Mucosa of stomach (tissue), 1 donor: ENCODE data around the gene NUDT2.

Source experiments
- H3K27me3 ChIP-seq: one replicate; pipeline ENCODE4 v1.7.0; 2013; ENCODE audit warnings: mild to moderate bottlenecking, low read length; ENCODE audit not compliant: control insufficient read depth, insufficient read depth
- H3K36me3 ChIP-seq: one replicate; pipeline ENCODE4 v1.7.0; 2013; ENCODE audit warnings: low read length; ENCODE audit not compliant: control insufficient read depth, insufficient read depth
- H3K4me1 ChIP-seq: one replicate; pipeline ENCODE4 v1.7.0; 2013; ENCODE audit warnings: mild to moderate bottlenecking, low read length; ENCODE audit not compliant: control insufficient read depth, insufficient read depth
- H3K4me3 ChIP-seq: one replicate; pipeline ENCODE4 v1.7.0; 2013; ENCODE audit warnings: low read length
- H3K9ac ChIP-seq: one replicate; pipeline ENCODE4 v1.7.0; 2013; ENCODE audit warnings: mild to moderate bottlenecking, low read length, moderate library complexity
- H3K9me3 ChIP-seq: one replicate; pipeline ENCODE4 v1.7.0; 2013; ENCODE audit warnings: mild to moderate bottlenecking, low read length, moderate library complexity; ENCODE audit not compliant: control insufficient read depth
- donor health status: Pancreatic carcinoma.

The NUDT2 gene

GRCh38 chr9:34374905-34375552 lies 45.7 kb downstream of the NUDT2 start:
- peaks cover 3% of the 10 kb centered on the region for H3K36me3 ChIP-seq
- H3K9me3 ChIP-seq: no peaks in the 10 kb centered on the region
- H3K9ac ChIP-seq: peak overlapping the region; percentile 79
- H3K27me3 ChIP-seq: no peaks in the 10 kb centered on the region
- H3K4me3 ChIP-seq: peak overlapping the region; percentile 61
- H3K4me1 ChIP-seq: peaks cover 38% of the 10 kb centered on the region

GRCh38 chr9:34375901-34376595 lies 46.7 kb downstream of the NUDT2 start:
- Histone ChIP-seq H3K27me3 (no peaks in the 10 kb centered on the region), H3K4me3 (peak overlapping the region; percentile 61), H3K4me1 (peaks cover 45% of the 10 kb centered on the region), H3K36me3 (no peaks in the 10 kb centered on the region), H3K9ac (peak overlapping the region; percentile 79), H3K9me3 (no peaks in the 10 kb centered on the region)

GRCh38 chr9:34376596-34377403 lies 47.4 kb downstream of the NUDT2 start, which contains the start of gene MYORG:
Gene MYORG (minus strand): TSS chr9:34376898. CDS start chr9:34372943, 3,955 bp downstream.
- peaks cover 51% of the 10 kb centered on the region for H3K4me1 ChIP-seq

GRCh38 chr9:34377404-34377746 lies 48.0 kb downstream of the NUDT2 start:
- H3K36me3 ChIP-seq: no peaks in the 10 kb centered on the region
- H3K27me3 ChIP-seq: no peaks in the 10 kb centered on the region
- H3K4me1 ChIP-seq: peaks cover 51% of the 10 kb centered on the region
- H3K9ac ChIP-seq: peak overlapping the region; percentile 79
- no peaks in the 10 kb centered on the region for H3K9me3 ChIP-seq
- peak overlapping the region; percentile 61 for H3K4me3 ChIP-seq

More at GRCh38 chr9:34376596-34377403, 47.4 kb downstream of the NUDT2 start, which contains the start of gene MYORG:
- Histone ChIP-seq H3K9ac (peak within 1 kb of the TSS; percentile 79), H3K4me3 (peak within 1 kb of the TSS; percentile 61), H3K27me3 (no peaks in the 10 kb centered on the region), H3K9me3 (no peaks in the 10 kb centered on the region), H3K36me3 (no peaks in the 10 kb centered on the region)

GRCh38 chr9:34378376-34379060 lies 49.1 kb downstream of the NUDT2 start:
- no peak overlapping the region for H3K9ac ChIP-seq
- H3K36me3 ChIP-seq: no peaks in the 10 kb centered on the region
- H3K9me3 ChIP-seq: no peaks in the 10 kb centered on the region
- no peaks in the 10 kb centered on the region for H3K27me3 ChIP-seq
- no peak overlapping the region for H3K4me3 ChIP-seq
- peaks cover 51% of the 10 kb centered on the region for H3K4me1 ChIP-seq

GRCh38 chr9:34379334-34380033 lies 50.1 kb downstream of the NUDT2 start:
- no peaks in the 10 kb centered on the region for H3K36me3 ChIP-seq
- H3K4me1 ChIP-seq: peaks cover 44% of the 10 kb centered on the region
- no peak overlapping the region for H3K9ac ChIP-seq
- H3K4me3 ChIP-seq: peak overlapping the region; percentile 3
- no peaks in the 10 kb centered on the region for H3K27me3 ChIP-seq
- H3K9me3 ChIP-seq: no peaks in the 10 kb centered on the region

GRCh38 chr9:34380034-34380510 lies 50.7 kb downstream of the NUDT2 start:
- no peaks in the 10 kb centered on the region for H3K9me3 ChIP-seq
- peak overlapping the region; percentile 31 for H3K9ac ChIP-seq
- H3K4me1 ChIP-seq: peaks cover 38% of the 10 kb centered on the region
- H3K36me3 ChIP-seq: no peaks in the 10 kb centered on the region
- no peak overlapping the region for H3K4me3 ChIP-seq
- H3K27me3 ChIP-seq: no peaks in the 10 kb centered on the region

- H3K4me1 ChIP-seq: peaks cover 32% of the 10 kb centered on the region
- H3K9me3 ChIP-seq: no peaks in the 10 kb centered on the region
- no peaks in the 10 kb centered on the region for H3K27me3 ChIP-seq
- H3K36me3 ChIP-seq: no peaks in the 10 kb centered on the region
- H3K4me3 ChIP-seq: peak overlapping the region; percentile 82
- peak overlapping the region; percentile 63 for H3K9ac ChIP-seq
Observed at GRCh38 chr9:34380511-34381315, 51.3 kb downstream of the NUDT2 start.

- Histone ChIP-seq H3K9ac (peak overlapping the region; percentile 63), H3K4me3 (peak overlapping the region; percentile 82), H3K4me1 (peaks cover 26% of the 10 kb centered on the region), H3K9me3 (no peaks in the 10 kb centered on the region), H3K27me3 (no peaks in the 10 kb centered on the region), H3K36me3 (no peaks in the 10 kb centered on the region)
Observed at GRCh38 chr9:34381323-34381722, 52.0 kb downstream of the NUDT2 start.

GRCh38 chr9:34382054-34382453 lies 52.7 kb downstream of the NUDT2 start:
- H3K9me3 ChIP-seq: no peaks in the 10 kb centered on the region
- no peaks in the 10 kb centered on the region for H3K27me3 ChIP-seq
- no peaks in the 10 kb centered on the region for H3K36me3 ChIP-seq
- no peak overlapping the region for H3K9ac ChIP-seq
- H3K4me1 ChIP-seq: peaks cover 25% of the 10 kb centered on the region
- H3K4me3 ChIP-seq: no peak overlapping the region
